HG03060 (cell line): ENCODE results near the gene MTMR6.

Source experiments
- ATAC-seq: cut with Tn5 transposase; IDR thresholded peaks from one replicate; pipeline ENCODE4 v1.9.1; 2021; ENCODE audit warnings: low read depth, moderate number of reproducible peaks; ENCODE audit not compliant: unreplicated experiment

MTMR6 gene

DNA sequence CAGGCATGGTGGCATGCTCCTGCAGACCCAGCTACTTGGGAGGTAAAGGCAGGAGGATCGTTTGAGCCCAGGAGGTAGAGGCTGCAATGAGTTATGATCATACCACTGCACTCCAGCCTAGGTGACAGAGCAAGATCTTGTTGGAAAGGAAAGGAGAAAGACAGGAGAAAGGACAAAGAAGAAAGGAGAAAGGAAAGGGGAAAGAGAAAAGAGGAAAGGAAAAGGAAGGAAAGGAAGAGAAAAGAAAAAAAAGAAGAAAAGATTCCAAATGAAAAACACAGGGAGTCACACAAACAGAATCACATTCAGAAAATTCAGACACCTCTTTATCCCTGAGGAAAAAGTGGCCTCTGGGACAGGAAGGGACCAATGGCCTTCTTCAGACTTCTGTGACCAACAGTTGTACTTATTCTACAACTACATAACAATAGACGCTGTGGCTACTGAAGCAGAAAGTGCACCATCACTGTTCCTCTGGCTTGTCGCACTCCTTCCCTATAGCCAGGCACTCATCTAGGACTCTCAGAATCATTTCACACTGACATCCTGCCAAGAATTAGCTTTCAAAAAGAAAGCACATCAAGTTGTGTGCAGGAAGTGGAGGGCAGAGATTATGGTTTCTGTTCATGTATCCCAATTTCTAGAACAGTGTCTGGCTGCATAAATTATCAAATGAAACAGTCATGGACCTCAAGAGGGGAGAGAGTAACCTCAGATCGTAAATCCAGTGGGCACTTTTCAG lies 5.9 kb downstream of the MTMR6 start:
- peak; percentile 51 for ATAC-seq

DNA sequence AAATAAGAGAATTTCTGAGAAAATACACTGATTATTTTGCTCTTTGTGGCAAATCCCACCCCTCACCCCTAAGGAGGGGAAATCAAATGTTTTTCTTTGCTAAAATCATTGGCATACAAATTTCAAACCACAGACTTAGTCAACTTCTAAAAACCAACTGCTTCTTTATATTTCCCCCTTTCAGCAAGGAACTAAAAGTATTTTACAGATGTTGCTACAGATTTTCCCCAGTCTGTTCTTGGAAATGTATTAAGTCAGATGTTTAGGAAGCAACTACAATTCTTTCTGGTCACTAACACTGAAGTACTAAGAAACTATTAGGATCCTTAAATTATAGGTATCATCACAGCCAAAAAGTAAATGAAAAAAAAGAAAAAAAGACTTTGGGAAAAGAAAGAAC lies 6.9 kb downstream of the MTMR6 start:
- ATAC-seq: no peak

DNA sequence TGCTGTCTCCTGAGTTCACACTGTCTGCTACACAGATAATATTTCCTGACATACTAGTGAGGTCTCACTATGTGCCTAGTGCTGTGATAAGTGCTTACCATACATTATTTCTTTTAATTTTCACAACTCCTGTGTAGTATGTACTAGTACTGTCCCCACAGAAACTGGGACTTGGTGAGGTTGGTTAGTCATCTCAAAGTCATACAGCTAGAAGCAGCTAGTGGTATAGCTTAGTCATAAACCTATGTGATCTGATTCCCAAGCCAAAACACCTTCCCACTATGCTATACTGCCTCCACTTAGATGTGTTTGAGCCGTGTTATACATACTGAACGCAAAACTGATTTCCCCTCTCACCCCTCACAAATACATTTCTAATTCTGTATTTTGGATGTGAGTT lies 10.5 kb downstream of the MTMR6 start:
- ATAC-seq: no peak

DNA sequence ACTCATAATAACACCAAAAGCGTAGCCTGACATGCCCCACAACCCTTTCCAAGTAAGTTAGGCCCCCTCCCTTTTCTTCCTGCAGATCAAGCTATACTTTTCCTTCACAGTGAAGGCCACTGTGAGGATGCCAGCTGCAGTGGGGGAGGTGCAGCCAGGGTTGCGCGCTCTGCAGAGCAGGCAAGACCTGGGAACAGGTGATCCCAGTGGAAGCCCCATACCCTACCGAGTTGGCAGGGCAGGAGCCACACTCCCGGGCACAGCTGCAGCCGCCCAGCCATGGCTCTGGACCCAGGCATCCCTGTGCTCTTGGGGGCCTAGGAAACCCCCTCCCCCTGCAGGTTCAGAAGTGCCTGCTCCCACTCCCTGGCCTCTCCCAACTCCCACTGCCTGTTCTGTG lies 18.7 kb downstream of the MTMR6 start:
- ATAC-seq: no peak

DNA sequence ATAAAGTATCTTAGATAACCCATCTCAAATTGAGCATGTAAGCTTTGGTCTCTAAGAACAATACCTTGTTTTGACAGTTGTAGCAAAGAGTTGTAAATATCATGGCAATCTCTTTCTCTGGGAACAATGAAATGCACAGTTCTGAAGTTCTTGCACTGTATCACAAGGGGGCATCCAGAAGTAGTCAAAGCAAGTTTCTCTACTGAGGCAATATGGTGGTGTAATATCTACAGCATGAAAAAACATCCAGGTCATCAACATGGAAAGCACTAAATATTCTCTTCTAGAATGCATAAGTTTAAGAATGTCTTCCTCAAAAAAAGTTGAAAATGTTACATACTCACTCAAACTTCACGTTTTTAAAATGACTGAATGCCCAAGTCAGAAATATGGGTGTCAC lies 19.6 kb downstream of the MTMR6 start:
- ATAC-seq: no peak

DNA sequence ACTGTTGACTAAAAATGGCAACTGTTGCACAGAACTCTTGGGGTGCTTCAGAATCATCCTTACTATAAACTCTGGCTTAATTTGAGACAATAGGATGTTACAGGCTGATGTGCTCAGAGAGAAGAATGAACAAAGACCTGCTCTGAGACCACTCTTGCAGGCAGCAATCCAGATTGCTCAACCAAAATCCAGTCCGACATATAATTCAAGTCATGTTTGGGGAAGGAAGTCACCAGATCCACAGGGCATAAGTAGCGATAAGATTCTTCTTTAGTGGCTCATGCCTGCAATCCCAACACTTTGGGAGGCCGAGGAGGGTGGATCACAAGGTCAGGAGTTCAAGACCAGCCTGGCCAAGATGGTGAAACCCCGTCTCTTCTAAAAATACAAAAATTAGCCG lies 20.6 kb downstream of the MTMR6 start:
- no peak for ATAC-seq

DNA sequence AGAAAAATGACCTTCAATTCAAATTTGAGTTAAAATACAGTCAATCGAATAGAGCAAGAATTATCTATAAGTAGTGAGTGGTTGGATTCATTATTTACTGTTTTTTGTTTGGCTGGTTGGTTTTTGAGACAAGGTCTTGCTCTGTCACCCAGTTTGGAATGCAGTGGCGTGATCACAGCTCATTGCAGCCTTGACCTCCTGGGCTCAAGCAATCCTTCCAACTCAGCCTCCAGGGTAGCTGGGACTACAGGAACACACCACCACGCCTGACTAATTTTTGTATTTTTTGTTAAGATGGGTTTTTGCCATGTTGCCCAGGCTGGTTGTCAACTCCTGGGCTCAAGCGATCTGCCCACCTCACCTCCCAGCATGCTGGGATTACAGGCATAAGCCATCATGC lies 25.0 kb downstream of the MTMR6 start:
- ATAC-seq: no peak

DNA sequence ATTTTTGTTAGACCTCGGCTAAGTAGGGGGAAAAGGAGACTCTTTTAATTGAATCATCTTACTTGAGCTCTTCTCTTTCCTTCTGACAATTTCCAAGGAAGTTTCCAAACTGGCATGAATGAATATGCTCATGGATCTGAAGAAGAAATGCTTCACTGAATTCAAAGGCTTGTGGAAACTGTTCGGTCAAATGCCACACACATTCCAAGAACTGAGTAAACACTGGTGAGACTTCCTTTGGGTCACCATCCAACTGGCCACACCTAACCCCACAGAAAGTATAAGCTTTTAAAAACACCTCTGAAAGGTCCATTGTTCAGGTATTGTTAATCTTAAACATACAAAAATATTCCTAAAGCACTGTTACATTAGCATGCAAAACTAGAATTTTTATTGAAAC lies 33.6 kb downstream of the MTMR6 start:
- ATAC-seq: no peak

DNA sequence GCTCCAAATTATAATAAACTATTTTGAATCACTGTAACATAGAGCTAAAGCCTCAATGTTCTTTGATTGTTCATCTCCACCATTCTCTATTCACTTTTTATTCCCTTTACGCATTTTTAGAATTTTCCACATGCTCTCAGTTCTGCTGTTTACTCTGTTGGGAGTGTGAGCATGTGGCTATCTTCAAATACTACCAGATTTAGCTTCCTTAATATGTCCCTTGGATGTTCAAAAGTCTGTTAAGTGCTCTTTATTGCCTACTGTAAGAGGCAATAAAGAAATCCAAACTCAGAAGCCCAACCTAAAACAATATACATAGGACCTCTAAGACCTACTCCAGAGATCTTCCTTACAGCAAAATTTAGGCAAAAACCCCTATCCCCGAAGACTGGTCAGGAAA lies 34.5 kb downstream of the MTMR6 start:
- ATAC-seq: no peak

DNA sequence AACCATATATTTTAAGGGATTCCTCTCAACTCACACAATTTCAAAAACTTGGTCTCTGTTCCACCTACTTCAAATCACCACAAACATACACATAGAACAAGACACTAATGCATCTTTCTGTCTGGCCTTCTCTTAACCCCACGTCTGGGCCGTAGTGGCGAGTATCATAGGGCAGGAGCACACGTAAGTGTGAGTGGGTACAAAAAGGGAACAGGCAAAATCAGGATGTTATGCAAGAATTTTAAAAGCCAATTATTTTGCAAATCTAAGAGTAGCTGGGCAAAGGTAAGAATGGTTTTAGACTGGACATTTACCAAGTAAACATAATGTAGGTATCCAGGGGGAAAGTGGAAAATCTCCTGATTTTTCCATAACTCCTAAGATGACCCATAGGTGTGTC lies 35.1 kb downstream of the MTMR6 start:
- ATAC-seq: no peak

DNA sequence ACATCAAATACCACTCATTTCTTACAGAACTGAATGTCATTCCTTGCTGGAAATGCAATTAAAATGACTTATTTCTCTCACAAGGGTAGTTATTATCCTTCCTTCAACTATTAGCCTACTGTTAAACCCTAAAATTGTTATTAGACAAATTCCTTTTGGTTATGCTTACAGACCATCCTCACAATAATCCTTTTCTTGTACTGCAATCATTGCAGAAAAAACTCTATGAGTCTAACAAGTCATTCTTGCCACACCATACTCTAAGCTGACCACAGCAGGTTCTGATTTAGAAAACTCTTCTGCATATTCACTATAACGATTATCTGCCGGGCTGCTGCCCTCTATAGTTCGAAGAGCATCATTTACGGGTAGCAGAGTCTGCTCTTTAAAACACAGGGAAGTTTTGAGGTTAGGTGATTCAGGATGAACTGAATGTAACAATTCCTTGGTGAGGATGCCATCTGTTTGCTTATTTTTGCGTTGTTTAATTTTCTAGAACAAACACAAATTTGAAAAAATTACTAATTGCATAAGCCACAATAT lies 38.2 kb downstream of the MTMR6 start:
- ATAC-seq: no peak

DNA sequence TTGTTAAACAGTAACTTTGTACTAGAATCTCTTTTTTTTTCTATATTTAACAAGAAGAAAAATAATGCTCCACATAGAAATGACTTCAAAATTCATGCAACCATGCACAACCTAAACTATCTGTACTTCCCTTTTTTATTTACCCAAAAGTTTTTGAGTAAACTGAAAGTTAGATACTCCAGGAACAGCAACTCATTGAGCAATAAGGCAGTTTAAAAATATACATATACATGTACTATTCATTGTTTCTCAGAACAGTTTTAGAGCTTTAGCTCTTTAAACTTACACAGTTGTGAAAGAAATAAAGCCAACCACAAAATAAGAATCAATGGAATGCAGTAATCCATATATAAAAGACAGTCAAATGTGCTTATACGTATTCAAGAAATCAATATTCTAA lies 39.2 kb downstream of the MTMR6 start:
- ATAC-seq: no peak

DNA sequence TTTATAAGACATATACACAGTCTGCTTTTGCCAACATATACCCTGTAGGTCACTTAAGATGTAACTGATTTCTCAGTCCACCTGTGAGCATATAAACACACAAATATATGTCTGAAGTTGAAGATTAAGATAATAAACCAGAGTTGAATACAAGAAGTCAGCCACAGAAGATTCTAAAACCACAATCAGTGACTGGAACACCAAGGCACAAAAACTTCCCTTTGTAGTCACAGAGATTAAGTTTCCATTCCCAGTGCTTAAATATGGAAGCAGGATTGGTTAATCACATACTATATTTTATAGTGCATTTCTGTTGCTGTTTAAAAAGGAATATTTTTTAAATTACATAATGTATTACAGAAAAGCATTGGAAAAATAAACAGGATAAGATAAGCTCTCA lies 39.9 kb downstream of the MTMR6 start:
- no peak for ATAC-seq

DNA sequence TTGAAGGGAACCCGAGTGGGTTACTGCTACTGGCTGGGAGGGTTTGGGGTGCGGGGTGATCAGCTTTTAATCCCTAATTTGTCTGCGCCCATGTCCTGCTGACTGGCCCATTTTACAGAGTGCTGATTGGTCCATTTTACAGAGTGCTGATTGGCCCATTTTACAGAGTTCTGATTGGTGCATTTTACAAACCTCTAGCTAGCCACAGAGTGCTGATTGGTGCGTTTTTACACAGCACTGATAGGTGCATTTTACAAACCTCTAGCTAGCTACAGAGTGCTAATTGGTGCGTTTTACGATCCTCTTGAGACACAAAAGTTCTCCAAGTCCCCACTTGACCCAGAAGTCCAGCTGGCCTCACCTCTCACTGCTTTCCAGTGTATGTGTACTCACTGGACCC lies 43.2 kb downstream of the MTMR6 start:
- no peak for ATAC-seq

DNA sequence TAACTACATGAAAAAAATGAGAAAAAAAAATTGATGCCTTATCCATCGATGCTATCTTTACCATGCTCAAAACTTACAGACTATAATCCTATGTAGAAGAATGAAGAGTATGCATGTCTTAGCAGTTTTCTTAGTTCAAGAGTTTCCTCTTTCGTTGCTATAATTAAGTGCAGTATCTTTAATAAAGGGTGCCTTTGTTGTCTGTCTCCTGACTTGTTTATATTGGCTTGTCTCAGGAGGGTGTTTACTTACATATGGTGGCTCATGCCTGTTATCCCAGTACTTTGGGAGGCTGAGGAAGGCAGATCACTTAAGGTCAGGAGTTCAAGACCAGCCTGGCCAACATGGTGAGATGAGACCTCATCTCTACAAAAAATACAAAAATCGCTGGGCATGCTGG lies 44.3 kb downstream of the MTMR6 start:
- no peak for ATAC-seq

DNA sequence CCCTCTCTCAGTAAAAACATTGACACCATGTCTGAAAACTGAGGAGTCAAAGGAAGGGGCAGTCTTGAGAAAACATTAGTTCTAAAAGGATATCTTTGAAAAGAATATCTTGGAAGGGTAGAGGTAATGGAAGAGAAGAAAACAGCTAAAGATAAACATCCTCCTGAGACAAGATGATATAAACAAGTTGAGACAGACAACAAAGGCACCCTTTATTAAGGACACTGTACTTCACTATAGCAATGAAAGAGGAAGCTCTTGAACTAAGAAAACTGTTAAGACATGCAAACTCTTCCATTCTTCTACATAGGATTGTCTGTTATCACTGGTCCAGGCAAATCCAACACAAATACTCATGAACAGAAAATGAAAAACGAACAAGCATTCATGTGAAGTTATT lies 46.3 kb downstream of the MTMR6 start:
- ATAC-seq: no peak

DNA sequence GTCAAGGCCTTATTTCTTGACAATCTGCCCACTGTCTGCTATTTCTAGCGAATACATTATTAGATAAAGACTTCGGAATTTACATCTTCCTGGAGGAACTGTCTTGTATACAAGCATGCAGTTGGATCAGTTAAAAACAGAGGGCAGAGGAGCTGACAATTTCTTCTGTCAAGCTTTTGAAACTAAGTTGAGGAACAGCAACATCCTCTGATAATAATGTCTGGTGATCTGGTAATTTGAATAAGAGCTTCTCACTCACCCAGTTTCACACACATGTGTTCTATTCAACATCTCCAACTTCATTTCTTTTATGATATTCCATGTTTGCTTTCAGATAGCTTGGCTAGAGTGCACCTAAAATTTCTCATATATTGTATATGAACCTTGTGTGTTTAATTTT lies 50.2 kb downstream of the MTMR6 start:
- ATAC-seq: no peak

DNA sequence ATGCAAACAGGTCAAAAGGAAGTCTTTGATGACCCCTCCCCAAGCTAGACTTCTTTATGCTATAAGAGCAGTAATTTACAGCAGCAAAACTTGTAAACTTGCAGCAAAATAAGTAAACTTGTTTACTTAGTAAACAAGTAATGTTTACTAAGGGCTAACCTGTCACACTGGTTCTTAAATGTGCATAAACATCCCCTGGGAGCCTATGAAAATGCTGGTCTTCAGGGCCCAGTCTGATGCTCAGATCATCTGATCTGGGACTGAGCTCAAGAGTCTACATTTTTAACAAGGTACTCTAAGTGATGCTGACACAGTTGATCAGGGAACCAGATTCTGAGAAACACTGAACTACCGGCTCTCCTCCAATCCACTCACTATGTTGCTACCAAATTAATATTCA lies 53.4 kb downstream of the MTMR6 start:
- ATAC-seq: no peak

DNA sequence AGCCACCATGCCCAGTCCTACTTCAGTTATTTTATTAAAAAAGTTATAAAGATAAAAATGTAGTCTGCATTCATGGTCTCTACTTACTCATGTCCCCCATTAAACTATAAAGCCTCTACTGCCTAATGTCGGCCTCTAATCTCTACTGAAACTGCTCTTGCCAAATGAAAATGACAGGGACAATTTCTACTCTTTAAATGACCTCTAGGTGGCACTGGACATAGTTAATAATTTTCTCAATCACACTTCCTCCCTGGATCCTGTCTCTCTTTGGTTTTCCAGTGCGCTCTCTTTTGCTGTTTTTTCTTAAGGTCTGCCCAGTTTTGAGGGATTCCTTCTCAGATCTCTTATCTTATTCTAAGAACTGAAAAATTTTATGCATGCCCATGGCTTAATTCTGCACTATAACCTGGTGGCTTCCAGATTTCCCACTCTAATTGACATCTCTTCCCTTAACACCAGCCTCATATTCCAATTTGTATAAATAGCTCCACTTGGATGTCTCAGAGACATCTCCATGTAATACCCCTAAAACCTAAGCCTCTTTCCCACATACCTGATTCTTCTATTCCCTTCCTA lies 54.3 kb downstream of the MTMR6 start:
- ATAC-seq: no peak

DNA sequence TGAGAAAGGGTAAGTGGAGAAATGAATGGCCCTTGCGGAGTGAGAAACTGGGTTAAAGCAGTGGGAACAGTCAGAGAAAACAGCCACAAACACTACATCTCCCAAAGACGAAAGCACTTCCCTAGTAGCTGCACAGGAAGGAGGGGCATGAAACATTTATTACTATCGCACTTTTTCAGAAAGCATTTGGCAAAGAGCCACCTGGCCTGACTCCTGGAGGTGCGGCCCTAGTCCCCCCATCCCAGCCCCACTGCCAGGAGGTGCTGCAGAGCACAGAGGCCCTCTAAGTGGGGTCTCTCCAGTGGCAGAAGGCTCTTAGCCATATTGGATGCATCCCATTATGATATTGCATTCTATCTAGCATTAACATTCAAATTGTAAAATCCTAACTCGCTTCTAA lies 55.8 kb downstream of the MTMR6 start:
- ATAC-seq: no peak

DNA sequence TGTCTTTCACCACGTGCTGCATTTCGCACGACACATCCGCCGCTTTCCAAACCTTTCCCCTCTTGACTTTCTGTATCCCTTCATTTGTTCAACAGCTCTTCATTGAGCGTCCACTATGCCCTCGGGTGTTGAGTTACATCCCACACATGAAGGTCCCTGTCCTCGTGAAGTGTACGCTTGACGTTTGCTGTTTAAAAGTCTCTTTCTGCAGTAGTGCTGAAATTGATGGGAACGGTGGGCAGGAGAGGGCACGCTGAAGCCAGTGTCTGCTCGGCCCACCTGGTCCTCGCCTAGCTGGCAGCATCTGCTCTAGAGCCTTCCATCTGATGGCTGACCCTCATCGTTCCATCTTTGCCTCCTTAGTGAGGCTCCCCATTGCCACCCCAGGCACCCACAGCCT lies 59.6 kb downstream of the MTMR6 start:
- no peak for ATAC-seq

DNA sequence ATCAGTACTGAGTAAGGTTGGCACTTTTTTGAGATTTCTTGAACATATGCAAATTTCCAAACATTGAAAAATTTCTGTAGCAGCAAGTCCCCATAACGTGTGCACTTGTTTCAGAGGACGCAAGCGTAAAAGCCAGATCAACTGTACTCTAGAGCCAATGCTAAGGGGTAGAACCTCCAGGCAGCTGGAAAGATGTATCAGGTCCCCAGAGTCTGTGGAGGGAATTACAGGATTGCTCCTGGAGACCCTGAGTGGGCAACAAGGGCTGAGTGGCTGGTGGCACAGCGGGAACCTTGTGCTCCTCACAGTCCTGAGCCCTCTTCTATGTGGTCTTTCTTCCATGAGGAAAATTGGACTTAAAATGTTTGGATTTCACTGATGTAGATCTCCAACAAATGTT lies 61.3 kb downstream of the MTMR6 start:
- ATAC-seq: no peak
